AG04449 (cell line): ENCODE data around the gene USP19.

Source experiments
- CTCF ChIA-PET: fragments of 350-600 bp; formaldehyde crosslinking; extraction: SDS; loops from one replicate; lab custom pipeline; 2021; ENCODE audit warnings: antibody characterized with exemption; lab: Yijun Ruan, JAX
- POLR2A ChIA-PET: fragments of 400-600, 350-600 bp; formaldehyde crosslinking; extraction: SDS; loops from one replicate; lab custom pipeline; 2020; ENCODE audit warnings: antibody characterized with exemption, inconsistent platforms; lab: Yijun Ruan, JAX
- DNase-seq: peaks from one replicate; pipeline ENCODE4 v3.0.0-alpha.2; 2010; ENCODE audit warnings: low read depth, low spot score
- H3K4me3 ChIP-seq: 2 replicates; pipeline ENCODE4 v1.5.1; 2011; ENCODE audit warnings: low read depth, mild to moderate bottlenecking, control low read depth, low read length
- CTCF ChIP-seq: IDR thresholded peaks from one replicate; pipeline ENCODE4 v1.5.1; 2011; ENCODE audit warnings: mild to moderate bottlenecking, moderate library complexity, low read length, control low read depth, inconsistent platforms; ENCODE audit not compliant: insufficient read depth; ENCODE audit errors: missing control alignments

USP19 gene

GRCh38 chr3:49131040-49131439 lies 10.4 kb upstream of the USP19 start:
- ChIA-PET CTCF (interaction anchor here (1.3 kb wide), 1 partner anchor 10 kb away, joined by 4 read pairs; the partner anchor contains the start of gene USP19), POLR2A (interaction anchor here (2.1 kb wide), 1 partner anchor 10 kb away, joined by 6 read pairs; the partner anchor contains the start of gene USP19)
- DNase-seq = no peak
- TF ChIP-seq CTCF = no peak
- peak overlapping the region; percentile 95 for H3K4me3 ChIP-seq

- POLR2A ChIA-PET = interaction anchor here (1.1 to 1.9 kb wide), 2 partner anchors 7 to 8 kb away, joined by 4 to 7 read pairs; partner anchors contain the start of gene LAMB2
- CTCF ChIA-PET = no interaction called here
- TF ChIP-seq CTCF = no peak
- no peak overlapping the region for H3K4me3 ChIP-seq
- DNase-seq = no peak
These were observed 4.5 kb upstream of the USP19 start for GRCh38 chr3:49124991-49125670.

- TF ChIP-seq CTCF = no peak
- ChIA-PET CTCF (no interaction called here), POLR2A (interaction anchor here (0.6 to 1.9 kb wide), 2 partner anchors 8 to 130 kb away, joined by 3 to 7 read pairs; partner anchors contain the start of gene LAMB2)
- DNase-seq = no peak
- H3K4me3 ChIP-seq = no peak overlapping the region
These were observed 3.6 kb upstream of the USP19 start for GRCh38 chr3:49124203-49124602.

- H3K4me3 ChIP-seq = no peak overlapping the region
- POLR2A ChIA-PET = interaction anchor here (0.6 to 1.9 kb wide), 2 partner anchors 9 to 130 kb away, joined by 3 to 7 read pairs; partner anchors contain the start of gene LAMB2
- CTCF ChIA-PET = no interaction called here
- TF ChIP-seq CTCF = no peak
- no peak for DNase-seq
These were observed 3.1 kb upstream of the USP19 start for GRCh38 chr3:49123687-49124086.

- no peak for TF ChIP-seq CTCF
- ChIA-PET CTCF (no interaction called here), POLR2A (interaction anchor here (1.5 to 1.9 kb wide), 2 partner anchors 9 to 29 kb away, joined by 4 to 7 read pairs; partner anchors contain the start of genes LAMB2 and QRICH1)
- H3K4me3 ChIP-seq = no peak overlapping the region
- no peak for DNase-seq
These were observed 2.4 kb upstream of the USP19 start for GRCh38 chr3:49122886-49123545.

- POLR2A ChIA-PET = interaction anchor here (1.5 to 2.6 kb wide), 2 partner anchors 10 to 29 kb away, joined by 4 to 25 read pairs; partner anchors contain the start of genes LAMB2 and QRICH1
- DNase-seq = no peak
- no peak overlapping the region for H3K4me3 ChIP-seq
- TF ChIP-seq CTCF = no peak
- CTCF ChIA-PET = no interaction called here
These were observed 1.8 kb upstream of the USP19 start for GRCh38 chr3:49122451-49122850.
